LNCAP (cell line): ENCODE data around the gene G6PC1.

Source experiments
- TF ChIP-seq, protein P1 (sequence below): fragments of 450-650 bp; IDR thresholded peaks from 2 replicates; pipeline ENCODE4 v1.5.1; 2017; ENCODE audit warnings: mild to moderate bottlenecking

G6PC1 gene

DNA sequence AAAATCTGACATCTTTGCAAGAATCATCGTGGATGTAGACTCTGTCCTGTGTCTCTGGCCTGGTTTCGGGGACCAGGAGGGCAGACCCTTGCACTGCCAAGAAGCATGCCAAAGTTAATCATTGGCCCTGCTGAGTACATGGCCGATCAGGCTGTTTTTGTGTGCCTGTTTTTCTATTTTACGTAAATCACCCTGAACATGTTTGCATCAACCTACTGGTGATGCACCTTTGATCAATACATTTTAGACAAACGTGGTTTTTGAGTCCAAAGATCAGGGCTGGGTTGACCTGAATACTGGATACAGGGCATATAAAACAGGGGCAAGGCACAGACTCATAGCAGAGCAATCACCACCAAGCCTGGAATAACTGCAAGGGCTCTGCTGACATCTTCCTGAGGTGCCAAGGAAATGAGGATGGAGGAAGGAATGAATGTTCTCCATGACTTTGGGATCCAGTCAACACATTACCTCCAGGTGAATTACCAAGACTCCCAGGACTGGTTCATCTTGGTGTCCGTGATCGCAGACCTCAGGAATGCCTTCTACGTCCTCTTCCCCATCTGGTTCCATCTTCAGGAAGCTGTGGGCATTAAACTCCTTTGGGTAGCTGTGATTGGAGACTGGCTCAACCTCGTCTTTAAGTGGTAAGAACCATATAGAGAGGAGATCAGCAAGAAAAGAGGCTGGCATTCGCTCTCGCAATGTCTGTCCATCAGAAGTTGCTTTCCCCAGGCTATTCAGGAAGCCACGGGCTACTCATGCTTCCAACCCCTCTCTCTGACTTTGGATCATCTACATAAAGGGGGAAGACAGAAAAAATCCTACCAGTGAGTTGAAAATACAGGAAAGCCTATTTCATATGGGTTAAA, at the start of gene G6PC1:
Gene G6PC1 (plus strand): TSS at position 340 of the 872 bp plus-strand sequence. CDS start 78 bp downstream, at position 418.
- TF ChIP-seq, protein P1, sequence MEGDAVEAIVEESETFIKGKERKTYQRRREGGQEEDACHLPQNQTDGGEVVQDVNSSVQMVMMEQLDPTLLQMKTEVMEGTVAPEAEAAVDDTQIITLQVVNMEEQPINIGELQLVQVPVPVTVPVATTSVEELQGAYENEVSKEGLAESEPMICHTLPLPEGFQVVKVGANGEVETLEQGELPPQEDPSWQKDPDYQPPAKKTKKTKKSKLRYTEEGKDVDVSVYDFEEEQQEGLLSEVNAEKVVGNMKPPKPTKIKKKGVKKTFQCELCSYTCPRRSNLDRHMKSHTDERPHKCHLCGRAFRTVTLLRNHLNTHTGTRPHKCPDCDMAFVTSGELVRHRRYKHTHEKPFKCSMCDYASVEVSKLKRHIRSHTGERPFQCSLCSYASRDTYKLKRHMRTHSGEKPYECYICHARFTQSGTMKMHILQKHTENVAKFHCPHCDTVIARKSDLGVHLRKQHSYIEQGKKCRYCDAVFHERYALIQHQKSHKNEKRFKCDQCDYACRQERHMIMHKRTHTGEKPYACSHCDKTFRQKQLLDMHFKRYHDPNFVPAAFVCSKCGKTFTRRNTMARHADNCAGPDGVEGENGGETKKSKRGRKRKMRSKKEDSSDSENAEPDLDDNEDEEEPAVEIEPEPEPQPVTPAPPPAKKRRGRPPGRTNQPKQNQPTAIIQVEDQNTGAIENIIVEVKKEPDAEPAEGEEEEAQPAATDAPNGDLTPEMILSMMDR: no peak

DNA sequence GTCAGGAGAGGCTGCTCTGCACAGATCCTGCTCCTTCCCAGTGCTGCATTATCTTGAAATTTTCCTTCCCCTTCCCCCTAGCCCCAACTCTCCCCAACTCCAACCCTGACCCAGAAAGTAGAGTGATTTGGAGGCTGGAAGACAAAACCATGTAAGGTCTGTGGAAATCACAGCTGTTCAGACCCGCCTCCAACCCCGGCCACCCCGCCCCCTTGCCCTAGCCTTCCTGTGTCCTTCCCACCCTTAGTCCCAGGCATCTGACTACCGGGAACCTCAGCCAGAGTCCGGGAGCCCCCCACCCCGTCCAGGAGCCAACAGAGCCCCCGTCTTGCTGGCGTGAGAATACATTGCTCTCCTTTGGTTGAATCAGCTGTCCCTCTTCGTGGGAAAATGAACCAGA, 49.6 kb upstream of the G6PC1 start, which contains the start of gene AOC3:
Gene AOC3 (plus strand): TSS at position 246 of the 400 bp plus-strand sequence. CDS start 145 bp downstream, at position 391.
- TF ChIP-seq, protein P1: no peak

GRCh38 chr17:42852351-42852750, 48.2 kb upstream of the G6PC1 start:
- TF ChIP-seq, protein P1: no peak

DNA sequence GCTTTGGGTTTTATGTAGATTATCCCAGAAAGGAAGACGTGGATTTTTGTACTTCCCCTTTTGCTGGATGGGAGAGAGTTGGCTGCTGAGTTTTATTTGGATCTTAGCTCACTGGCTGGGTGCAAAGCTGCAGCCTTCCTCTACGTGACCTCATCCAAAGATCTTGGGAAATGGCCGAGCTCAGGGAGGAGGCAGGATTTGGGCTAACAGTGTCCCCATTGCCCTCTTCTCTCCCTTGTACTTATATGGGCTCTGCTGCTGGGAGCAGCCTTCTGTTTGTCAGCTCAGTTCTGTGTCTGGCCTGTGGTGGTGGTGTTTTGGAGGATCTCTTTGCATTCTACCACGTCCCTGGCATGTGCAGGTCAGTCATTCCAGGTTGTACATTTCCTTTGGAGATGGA, 47.6 kb upstream of the G6PC1 start:
- TF ChIP-seq, protein P1: no peak

GRCh38 chr17:42853597-42853967, 47.0 kb upstream of the G6PC1 start:
- TF ChIP-seq, protein P1: no peak

DNA sequence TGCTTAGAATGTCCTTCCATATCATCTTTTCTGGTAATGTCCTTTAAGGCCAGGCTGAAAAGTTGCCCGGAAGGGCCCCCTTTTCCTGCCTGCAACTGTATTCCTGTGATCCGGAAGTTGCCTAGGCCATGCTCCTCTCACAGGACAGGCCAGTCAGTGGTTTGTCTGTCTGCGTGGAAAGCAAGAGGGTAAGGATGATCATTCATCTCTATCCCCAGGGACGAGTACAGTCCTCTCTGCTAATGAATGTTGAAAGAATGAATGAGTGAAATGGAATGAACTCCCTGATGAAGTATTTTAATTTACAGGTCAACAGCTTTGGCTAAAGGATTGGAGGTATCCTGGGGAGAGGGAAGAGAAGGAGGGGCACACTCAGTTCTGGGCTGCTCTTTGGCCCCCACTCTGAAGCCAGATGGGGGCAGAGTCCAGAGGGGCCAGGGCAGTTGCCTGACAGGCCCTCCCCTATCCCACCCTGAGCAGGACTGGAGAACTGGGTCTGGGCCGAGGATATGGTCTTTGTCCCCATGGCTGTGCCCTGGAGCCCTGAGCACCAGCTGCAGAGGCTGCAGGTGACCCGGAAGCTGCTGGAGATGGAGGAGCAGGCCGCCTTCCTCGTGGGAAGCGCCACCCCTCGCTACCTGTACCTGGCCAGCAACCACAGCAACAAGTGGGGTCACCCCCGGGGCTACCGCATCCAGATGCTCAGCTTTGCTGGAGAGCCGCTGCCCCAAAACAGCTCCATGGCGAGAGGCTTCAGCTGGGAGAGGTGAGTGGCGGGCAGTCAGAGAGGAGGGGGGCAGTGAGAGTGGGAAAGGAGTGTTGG, 46.4 kb upstream of the G6PC1 start:
- TF ChIP-seq, protein P1: no peak

- TF ChIP-seq, protein P1: no peak
Observed at GRCh38 chr17:42855048-42855596, 45.5 kb upstream of the G6PC1 start.
